Thoracic aorta (tissue), 2 donors: ENCODE data around the gene TFF3. TPM values are rescaled to one million over a fixed set of nuclear protein-coding genes. Genes with fewer than 3 reads are reported as not detected.

Source experiments
- ATAC-seq: fragments of 150-250 bp; one replicate; pipeline ENCODE4 v1.8.0; 2017; ENCODE audit warnings: low read depth; ENCODE audit not compliant: insufficient number of reproducible peaks, low FRiP score
- DNase-seq: peaks from one replicate; pipeline ENCODE4 v3.0.0-alpha.2; 2020; ENCODE audit warnings: low spot score
- H3K27ac ChIP-seq, 2 donors: fragments of 200-600 bp; sonication (generic); 1 replicate in 1 of 2; 2 replicates in 1 of 2; pipeline ENCODE4 v1.5.1; 2016; ENCODE audit warnings: mild to moderate bottlenecking in 2 of 2, moderate library complexity in 2 of 2
- H3K27me3 ChIP-seq: fragments of 200-600 bp; sonication (generic); replicated peaks from 2 replicates; pipeline ENCODE4 v1.6.0; 2016; ENCODE audit warnings: mild to moderate bottlenecking; ENCODE audit not compliant: insufficient read depth
- H3K36me3 ChIP-seq: fragments of 200-600 bp; sonication (generic); one replicate; pipeline ENCODE4 v1.5.1; 2016
- H3K4me1 ChIP-seq, 2 donors: fragments of 200-600 bp; sonication (generic); 1 replicate in 1 of 2; 2 replicates in 1 of 2; pipeline versions ENCODE4 v1.5.1 to v1.6.0; 2016; ENCODE audit warnings: low read depth in 2 of 2, mild to moderate bottlenecking in 1 of 2; ENCODE audit not compliant: control insufficient read depth in 1 of 2
- H3K4me3 ChIP-seq: fragments of 200-600 bp; sonication (generic); 2 replicates; pipeline ENCODE4 v1.5.1; 2016; ENCODE audit warnings: mild to moderate bottlenecking
- H3K9me3 ChIP-seq: fragments of 200-600 bp; sonication (generic); 2 replicates; pipeline ENCODE4 v1.5.1; 2016
- total RNA-seq, 2 donors: library from RNA; depleted of rRNA; stranded (reverse); fragments of >200 nt; gene quantifications; one replicate each; pipeline versions ENCODE4 v1.1.0 to v1.2.3, GENCODE V29; 2016
- TF ChIP-seq, protein P1 (sequence below): fragments of 200-600 bp; sonication (generic); IDR thresholded peaks from one replicate; pipeline ENCODE4 v1.5.1; 2019; ENCODE audit warnings: antibody characterized with exemption

Gene TFF3
- total RNA-seq, 2 donors from 2014 or later, result 3.2 TPM; not detected in 1

GRCh38 chr21:42332557-42333317 is 17.5 kb upstream of the TFF3 start:
- Histone ChIP-seq H3K36me3 (no peaks in the 10 kb centered on the region), H3K27ac (no peak overlapping the region), H3K4me1 (no peaks in the 10 kb centered on the region), H3K27me3 (no peaks in the 10 kb centered on the region), H3K4me3 (no peak overlapping the region), H3K9me3 (no peaks in the 10 kb centered on the region)
- TF ChIP-seq, protein P1, sequence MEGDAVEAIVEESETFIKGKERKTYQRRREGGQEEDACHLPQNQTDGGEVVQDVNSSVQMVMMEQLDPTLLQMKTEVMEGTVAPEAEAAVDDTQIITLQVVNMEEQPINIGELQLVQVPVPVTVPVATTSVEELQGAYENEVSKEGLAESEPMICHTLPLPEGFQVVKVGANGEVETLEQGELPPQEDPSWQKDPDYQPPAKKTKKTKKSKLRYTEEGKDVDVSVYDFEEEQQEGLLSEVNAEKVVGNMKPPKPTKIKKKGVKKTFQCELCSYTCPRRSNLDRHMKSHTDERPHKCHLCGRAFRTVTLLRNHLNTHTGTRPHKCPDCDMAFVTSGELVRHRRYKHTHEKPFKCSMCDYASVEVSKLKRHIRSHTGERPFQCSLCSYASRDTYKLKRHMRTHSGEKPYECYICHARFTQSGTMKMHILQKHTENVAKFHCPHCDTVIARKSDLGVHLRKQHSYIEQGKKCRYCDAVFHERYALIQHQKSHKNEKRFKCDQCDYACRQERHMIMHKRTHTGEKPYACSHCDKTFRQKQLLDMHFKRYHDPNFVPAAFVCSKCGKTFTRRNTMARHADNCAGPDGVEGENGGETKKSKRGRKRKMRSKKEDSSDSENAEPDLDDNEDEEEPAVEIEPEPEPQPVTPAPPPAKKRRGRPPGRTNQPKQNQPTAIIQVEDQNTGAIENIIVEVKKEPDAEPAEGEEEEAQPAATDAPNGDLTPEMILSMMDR, result no peak
- DNase-seq (no peak), ATAC-seq (no peak)

GRCh38 chr21:42331660-42332059 is 16.5 kb upstream of the TFF3 start:
- no peaks in the 10 kb centered on the region for H3K4me1 ChIP-seq
- H3K36me3 ChIP-seq, result no peaks in the 10 kb centered on the region
- DNase-seq (no peak), ATAC-seq (no peak)
- H3K27ac ChIP-seq, result no peak overlapping the region
- no peak overlapping the region for H3K4me3 ChIP-seq
- H3K9me3 ChIP-seq, result no peaks in the 10 kb centered on the region
- TF ChIP-seq, protein P1, result no peak
- H3K27me3 ChIP-seq, result no peaks in the 10 kb centered on the region

- no peak for DNase-seq
Measured at GRCh38 chr21:42330380-42331371, 15.5 kb upstream of the TFF3 start.

DNA sequence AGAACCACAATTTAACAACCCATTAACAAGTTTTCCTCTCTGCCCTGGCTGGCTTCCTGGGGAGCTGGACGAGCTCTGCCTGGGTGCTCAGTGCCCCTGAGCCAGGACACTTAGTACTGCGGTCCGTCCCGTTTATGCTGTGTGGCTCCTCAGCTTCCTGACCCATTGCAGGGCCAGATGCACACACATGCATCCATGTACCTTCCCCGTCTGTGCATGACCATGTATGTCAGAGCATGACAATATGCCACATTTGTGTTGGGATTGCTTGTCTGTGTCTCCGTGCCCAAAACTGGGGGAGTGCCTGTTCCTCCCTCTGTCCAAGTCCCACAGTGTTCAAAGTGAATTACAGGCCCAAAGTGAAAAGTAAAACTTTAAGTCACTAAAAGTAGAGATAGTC is 9.7 kb upstream of the TFF3 start:
- no peak for DNase-seq

More at GRCh38 chr21:42330380-42331371, 15.5 kb upstream of the TFF3 start:
- Histone ChIP-seq H3K27me3 (no peaks in the 10 kb centered on the region), H3K36me3 (no peaks in the 10 kb centered on the region), H3K9me3 (no peaks in the 10 kb centered on the region), H3K4me1 (no peaks in the 10 kb centered on the region), H3K4me3 (no peak overlapping the region), H3K27ac (no peak overlapping the region)
- no peak for ATAC-seq
- TF ChIP-seq, protein P1, result no peak

More for the DNA sequence above, 9.7 kb upstream of the TFF3 start:
- Histone ChIP-seq H3K27me3 (no peaks in the 10 kb centered on the region), H3K9me3 (no peaks in the 10 kb centered on the region), H3K36me3 (no peaks in the 10 kb centered on the region), H3K27ac (no peak overlapping the region), H3K4me3 (no peak overlapping the region), H3K4me1 (no peaks in the 10 kb centered on the region)
- TF ChIP-seq, protein P1, result no peak
- ATAC-seq, result no peak
